Measurements from ENCODE around the gene ABAT.

DNA sequence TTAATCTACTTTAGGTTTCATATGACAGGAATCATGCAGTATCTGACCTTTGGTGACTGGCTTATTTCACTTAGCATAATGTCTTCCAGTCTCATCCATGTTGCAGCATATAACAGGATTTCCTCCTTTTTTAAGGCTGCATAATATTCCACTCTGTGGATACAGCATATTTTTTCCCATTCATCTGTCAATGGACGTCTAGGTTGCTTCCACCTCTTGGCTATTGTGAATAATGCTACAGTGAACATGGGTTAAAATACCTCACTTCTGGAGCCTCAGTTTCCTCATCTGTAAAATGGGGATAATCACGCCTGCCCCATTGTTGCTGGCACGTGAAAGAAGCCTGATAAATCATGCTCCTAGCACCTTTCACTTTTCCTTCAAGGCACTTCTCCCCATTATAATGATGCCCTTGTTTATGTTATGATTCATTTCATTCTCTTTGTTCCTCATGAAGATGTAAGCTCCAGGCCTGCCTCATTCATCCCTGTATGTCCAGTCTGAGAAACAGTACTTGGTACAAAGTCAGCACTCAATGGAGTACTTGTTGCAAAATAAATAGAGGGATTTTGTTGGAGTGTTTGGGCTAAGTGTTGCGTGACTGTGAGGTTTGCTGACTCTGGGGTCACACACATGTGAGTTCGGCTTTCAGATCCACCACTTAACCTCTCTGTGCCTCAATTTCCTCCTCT lies 59.6 kb downstream of the ABAT start:
- TF ChIP-seq CTCF (IDR thresholded peaks at IDR 0.05) (no peak), POLR2A (IDR thresholded peaks at IDR 0.05) (no peak)
